BJ (cell line): ENCODE measurements around the gene NINJ2. TPM values are rescaled to one million over a fixed set of nuclear protein-coding genes. Genes with fewer than 3 reads are reported as not detected.

Experiments used
- CTCF ChIA-PET: fragments of 350-600 bp; formaldehyde crosslinking; extraction: SDS; loops from one replicate; lab custom pipeline; 2021; ENCODE audit warnings: antibody characterized with exemption, inconsistent platforms; lab: Yijun Ruan, JAX
- POLR2A ChIA-PET: fragments of 300-600 bp; sonication (Branson Sonifier 250); formaldehyde crosslinking; extraction: SDS; loops from one replicate; lab custom pipeline; 2021; ENCODE audit warnings: antibody characterized with exemption; lab: Charles Lee
- DNase-seq: peaks from one replicate; pipeline ENCODE4 v3.0.0-alpha.2; 2011; ENCODE audit warnings: low read depth
- H3K27me3 ChIP-seq: 2 replicates; pipeline ENCODE4 v1.6.0; 2011; ENCODE audit warnings: low read length; ENCODE audit not compliant: control insufficient read depth, insufficient read depth
- H3K36me3 ChIP-seq: 2 replicates; pipeline ENCODE4 v1.5.1; 2011; ENCODE audit warnings: low read length; ENCODE audit not compliant: control insufficient read depth, insufficient read depth
- H3K4me3 ChIP-seq: 2 replicates; pipeline ENCODE4 v1.5.1; 2011; ENCODE audit warnings: low read depth, mild to moderate bottlenecking, control low read depth, low read length
- CTCF ChIP-seq: IDR thresholded peaks from 2 replicates; pipeline ENCODE4 v1.5.1; 2011; ENCODE audit warnings: low read depth, mild to moderate bottlenecking, control low read depth, inconsistent platforms, low read length, moderate library complexity; ENCODE audit not compliant: insufficient read depth
- polyA plus RNA-seq: library from polyadenylated mRNA; depleted of rRNA; stranded (reverse); fragments of >200 nt; gene quantifications from 2 replicates; pipeline ENCODE4 v1.2.3, GENCODE V29; 2011

The NINJ2 gene
- polyA plus RNA-seq, 1 experiment = 0.32 TPM

GRCh38 chr12:619346-619745 lies 43.9 kb downstream of the NINJ2 start:
- POLR2A ChIA-PET = no interaction called here

GRCh38 chr12:618605-619004 lies 44.6 kb downstream of the NINJ2 start:
- Histone ChIP-seq H3K27me3 (no peaks in the 10 kb centered on the region), H3K36me3 (no peaks in the 10 kb centered on the region), H3K4me3 (no peak overlapping the region)
- no peak for DNase-seq
- POLR2A ChIA-PET = no interaction called here
- CTCF ChIA-PET = interaction anchor here (1.1 kb wide), 1 partner anchor 9 kb away, joined by 3 read pairs; no protein-coding TSS in a partner anchor
- no peak for TF ChIP-seq CTCF

More at GRCh38 chr12:619346-619745, 43.9 kb downstream of the NINJ2 start:
- CTCF ChIA-PET = interaction anchor here (1.1 to 1.6 kb wide), 3 partner anchors 9 to 14 kb away, joined by 3 to 4 read pairs (median 3); no protein-coding TSS in a partner anchor
- Histone ChIP-seq H3K36me3 (no peaks in the 10 kb centered on the region), H3K27me3 (no peaks in the 10 kb centered on the region), H3K4me3 (no peak overlapping the region)
- no peak for DNase-seq
- no peak for TF ChIP-seq CTCF

- Histone ChIP-seq H3K4me3 (no peak overlapping the region), H3K36me3 (no peaks in the 10 kb centered on the region), H3K27me3 (no peaks in the 10 kb centered on the region)
- ChIA-PET CTCF (interaction anchor here (2.0 kb wide), 1 partner anchor 135 kb away, joined by 5 read pairs; the partner anchor contains the start of gene WNK1), POLR2A (no interaction called here)
- TF ChIP-seq CTCF = no peak
- DNase-seq = no peak
These were observed 45.8 kb downstream of the NINJ2 start for GRCh38 chr12:617304-617915.

- Histone ChIP-seq H3K36me3 (no peaks in the 10 kb centered on the region), H3K27me3 (no peaks in the 10 kb centered on the region), H3K4me3 (no peak overlapping the region)
- no peak for DNase-seq
- no peak for TF ChIP-seq CTCF
- ChIA-PET CTCF (interaction anchor here (1.1 to 2.0 kb wide), 2 partner anchors 17 to 136 kb away, joined by 3 to 5 read pairs; partner anchors contain the start of gene WNK1), POLR2A (no interaction called here)
These were observed 47.6 kb downstream of the NINJ2 start for GRCh38 chr12:615620-616019.

- CTCF ChIA-PET = interaction anchor here (0.6 to 1.5 kb wide), 10 partner anchors 16 to 203 kb away, joined by 3 to 5 read pairs (median 4); no protein-coding TSS in a partner anchor
- Histone ChIP-seq H3K27me3 (no peaks in the 10 kb centered on the region), H3K36me3 (no peaks in the 10 kb centered on the region), H3K4me3 (no peak overlapping the region)
- DNase-seq = no peak
- 0 out of 2 replicates have a peak, but pooled peaks have one; percentile 5 for TF ChIP-seq CTCF
- POLR2A ChIA-PET = no interaction called here
These were observed 48.8 kb downstream of the NINJ2 start for GRCh38 chr12:614411-614970.
